ENCODE results near the gene NR4A2. TPM values are rescaled to one million over a fixed set of nuclear protein-coding genes. Genes with fewer than 3 reads are reported as not detected.
A peak's percentile ranks its signal among the peaks of the same experiment; 100 is the strongest.

The NR4A2 gene
- total RNA-seq, 1 experiment from 2014 or later = 0.66 TPM

DNA sequence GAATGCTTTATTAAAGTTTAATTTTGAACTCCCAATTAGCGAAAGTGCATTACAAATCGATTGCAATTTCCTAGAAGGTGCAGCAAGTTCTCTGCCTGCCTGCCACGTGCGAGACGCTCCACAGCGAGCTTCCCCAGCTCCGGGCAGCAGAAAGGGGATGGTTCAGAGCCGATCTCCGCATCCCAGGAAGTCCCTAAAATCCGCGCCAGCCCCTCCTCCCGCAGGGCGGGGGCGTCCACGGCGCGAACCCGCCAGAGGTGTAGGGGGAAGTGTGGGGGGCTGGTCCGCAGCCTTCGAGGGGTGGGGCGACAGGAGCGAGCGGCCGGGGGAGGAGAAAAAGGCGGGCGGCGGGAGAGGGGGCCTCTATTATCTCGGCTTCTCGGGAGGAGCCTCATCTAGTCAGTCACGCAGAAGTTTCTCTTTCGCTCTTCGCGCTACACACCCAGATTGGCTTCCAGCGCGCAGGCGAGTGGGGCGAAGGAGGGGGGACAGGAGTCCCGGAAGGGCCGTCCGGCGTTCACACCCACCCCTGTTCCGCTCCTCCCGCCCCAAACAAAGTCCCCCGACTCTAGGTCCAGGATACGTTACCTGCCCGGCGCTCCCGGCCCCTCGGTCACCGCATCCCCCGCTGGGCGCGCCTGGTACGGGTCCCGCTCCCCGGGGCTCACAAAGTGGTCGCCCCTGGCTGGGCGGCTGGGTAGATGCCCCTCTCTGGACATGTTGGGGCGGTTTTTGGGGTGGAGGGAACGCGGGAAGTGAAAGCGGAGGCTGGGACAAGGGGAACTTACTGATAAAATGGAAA lies 9.1 kb upstream of the NR4A2 start (continued):
- peak; percentile 15; the same call in 1 of the 2 replicates for TF ChIP-seq ARID4B (CRISPR knock-in tag; IDR thresholded peaks at IDR 0.05; ENCODE audit: borderline replicate concordance)
- no peak for TF ChIP-seq SOX15 (CRISPR knock-in tag; IDR thresholded peaks at IDR 0.05)
- TF ChIP-seq MAX (CRISPR knock-in tag; IDR thresholded peaks at IDR 0.05) = peak; percentile 80
- no peak for TF ChIP-seq ZNF263 (CRISPR knock-in tag; IDR thresholded peaks at IDR 0.05; ENCODE audit: low read depth)
- TF ChIP-seq ZNF121 (CRISPR knock-in tag; IDR thresholded peaks at IDR 0.05) = no peak
- 0 out of 2 replicates have a peak, but pooled peaks have one; percentile 35 for TF ChIP-seq ZNF232 (CRISPR knock-in tag; IDR thresholded peaks at IDR 0.05)
- TF ChIP-seq ZNF416 (CRISPR knock-in tag; IDR thresholded peaks at IDR 0.05) = no peak

- ChIA-PET POLR2A (interaction anchor here (0.7 to 1.1 kb wide), 3 partner anchors 10 to 59 kb away, joined by 3 read pairs; no protein-coding TSS in a partner anchor), CTCF (interaction anchor here (1.2 to 2.0 kb wide), 2 partner anchors 11 to 95 kb away, joined by 4 to 5 read pairs; partner anchors contain the start of gene GPD2)
- peak; percentile 3; the same call in 1 of the 2 replicates for ATAC-seq
Measured at GRCh38 chr2:156340804-156341451, 8.4 kb upstream of the NR4A2 start.

DNA sequence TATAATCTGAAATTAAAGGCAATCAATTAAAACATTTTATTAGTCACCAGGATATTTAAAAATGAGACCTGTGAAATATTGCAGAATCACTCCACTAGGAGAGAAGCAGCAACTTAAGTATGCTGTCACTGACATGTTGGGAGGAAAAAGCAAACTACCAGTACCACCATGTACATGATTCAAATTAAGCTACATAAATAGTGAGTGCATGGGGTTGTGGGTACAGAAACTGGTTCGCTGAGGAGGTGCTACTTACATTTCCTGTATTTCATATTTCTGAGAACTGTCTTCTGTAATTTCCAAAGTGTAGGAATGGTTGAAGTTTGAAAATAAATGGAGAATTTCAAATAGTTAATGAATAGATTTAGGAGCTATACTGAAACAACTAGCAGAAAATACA lies 7.9 kb upstream of the NR4A2 start:
- no peak overlapping the region for H3K27ac Mint-ChIP-seq
- peak overlapping the region; percentile 84 for H3K4me3 Mint-ChIP-seq
- H3K36me3 Mint-ChIP-seq = no peaks in the 10 kb centered on the region
- no peaks in the 10 kb centered on the region for H3K9me3 Mint-ChIP-seq
- ATAC-seq = no peak
- peaks cover 47% of the 10 kb centered on the region for H3K27me3 Mint-ChIP-seq (ENCODE audit: low read depth)
- H3K4me1 Mint-ChIP-seq = peaks cover 39% of the 10 kb centered on the region
- ChIA-PET CTCF (interaction anchor here (2.0 kb wide), 1 partner anchor 95 kb away, joined by 5 read pairs; the partner anchor contains the start of gene GPD2), POLR2A (no interaction called here)
- no peak for DNase-seq (ENCODE audit: low spot score)
- TF ChIP-seq ZNF121 (CRISPR knock-in tag; IDR thresholded peaks at IDR 0.05) (no peak), ESRRA (CRISPR knock-in tag; IDR thresholded peaks at IDR 0.05; ENCODE audit: borderline replicate concordance) (no peak), SMAD3 (CRISPR knock-in tag; IDR thresholded peaks at IDR 0.05; ENCODE audit: borderline replicate concordance) (no peak), ETV6 (CRISPR knock-in tag; IDR thresholded peaks at IDR 0.05) (no peak), OVOL2 (CRISPR knock-in tag; IDR thresholded peaks at IDR 0.05; ENCODE audit: borderline replicate concordance) (no peak), EMX1 (CRISPR knock-in tag; IDR thresholded peaks at IDR 0.05) (no peak), FOXJ3 (CRISPR knock-in tag; IDR thresholded peaks at IDR 0.05; ENCODE audit: borderline replicate concordance) (no peak), MXD4 (CRISPR knock-in tag; IDR thresholded peaks at IDR 0.05; ENCODE audit: borderline replicate concordance) (no peak), NFE2L1 (CRISPR knock-in tag; IDR thresholded peaks at IDR 0.05) (no peak), ZNF396 (CRISPR knock-in tag; IDR thresholded peaks at IDR 0.05; ENCODE audit: borderline replicate concordance) (no peak), JAZF1 (CRISPR knock-in tag; IDR thresholded peaks at IDR 0.05) (no peak), ZNF416 (CRISPR knock-in tag; IDR thresholded peaks at IDR 0.05) (no peak), TEAD4 (CRISPR knock-in tag; IDR thresholded peaks at IDR 0.05) (no peak)
- TF ChIP-seq, protein P1, sequence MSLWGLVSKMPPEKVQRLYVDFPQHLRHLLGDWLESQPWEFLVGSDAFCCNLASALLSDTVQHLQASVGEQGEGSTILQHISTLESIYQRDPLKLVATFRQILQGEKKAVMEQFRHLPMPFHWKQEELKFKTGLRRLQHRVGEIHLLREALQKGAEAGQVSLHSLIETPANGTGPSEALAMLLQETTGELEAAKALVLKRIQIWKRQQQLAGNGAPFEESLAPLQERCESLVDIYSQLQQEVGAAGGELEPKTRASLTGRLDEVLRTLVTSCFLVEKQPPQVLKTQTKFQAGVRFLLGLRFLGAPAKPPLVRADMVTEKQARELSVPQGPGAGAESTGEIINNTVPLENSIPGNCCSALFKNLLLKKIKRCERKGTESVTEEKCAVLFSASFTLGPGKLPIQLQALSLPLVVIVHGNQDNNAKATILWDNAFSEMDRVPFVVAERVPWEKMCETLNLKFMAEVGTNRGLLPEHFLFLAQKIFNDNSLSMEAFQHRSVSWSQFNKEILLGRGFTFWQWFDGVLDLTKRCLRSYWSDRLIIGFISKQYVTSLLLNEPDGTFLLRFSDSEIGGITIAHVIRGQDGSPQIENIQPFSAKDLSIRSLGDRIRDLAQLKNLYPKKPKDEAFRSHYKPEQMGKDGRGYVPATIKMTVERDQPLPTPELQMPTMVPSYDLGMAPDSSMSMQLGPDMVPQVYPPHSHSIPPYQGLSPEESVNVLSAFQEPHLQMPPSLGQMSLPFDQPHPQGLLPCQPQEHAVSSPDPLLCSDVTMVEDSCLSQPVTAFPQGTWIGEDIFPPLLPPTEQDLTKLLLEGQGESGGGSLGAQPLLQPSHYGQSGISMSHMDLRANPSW (CRISPR knock-in tag; conservative IDR thresholded peaks at IDR 0.05; ENCODE audit: low read depth) = no peak

More at GRCh38 chr2:156340804-156341451, 8.4 kb upstream of the NR4A2 start:
- H3K4me1 Mint-ChIP-seq = peaks cover 34% of the 10 kb centered on the region
- no peak for DNase-seq (ENCODE audit: low spot score)
- peaks cover 46% of the 10 kb centered on the region for H3K27me3 Mint-ChIP-seq (ENCODE audit: low read depth)
- H3K9me3 Mint-ChIP-seq = no peaks in the 10 kb centered on the region
- H3K4me3 Mint-ChIP-seq = peak overlapping the region; percentile 84
- TF ChIP-seq USF2 (CRISPR knock-in tag; IDR thresholded peaks at IDR 0.05) (no peak), ZNF138 (CRISPR knock-in tag; conservative IDR thresholded peaks at IDR 0.05) (no peak)
- peak overlapping the region; percentile 80 for H3K27ac Mint-ChIP-seq
- H3K36me3 Mint-ChIP-seq = no peaks in the 10 kb centered on the region
